Activated effector memory CD4-positive, alpha-beta T cell treated with anti-CD3 and anti-CD28 coated beads, Interleukin-2, amount 50 U/mL, for 16 hours (primary cell): Measurements from ENCODE around the gene CCDC66.

Experiments
- DNase-seq: peaks from one replicate; pipeline ENCODE4 v3.0.0-alpha.2; 2020

The CCDC66 gene

GRCh38 chr3:56622381-56622780 is 65.4 kb downstream of the CCDC66 start:
- DNase-seq, result no peak

DNA sequence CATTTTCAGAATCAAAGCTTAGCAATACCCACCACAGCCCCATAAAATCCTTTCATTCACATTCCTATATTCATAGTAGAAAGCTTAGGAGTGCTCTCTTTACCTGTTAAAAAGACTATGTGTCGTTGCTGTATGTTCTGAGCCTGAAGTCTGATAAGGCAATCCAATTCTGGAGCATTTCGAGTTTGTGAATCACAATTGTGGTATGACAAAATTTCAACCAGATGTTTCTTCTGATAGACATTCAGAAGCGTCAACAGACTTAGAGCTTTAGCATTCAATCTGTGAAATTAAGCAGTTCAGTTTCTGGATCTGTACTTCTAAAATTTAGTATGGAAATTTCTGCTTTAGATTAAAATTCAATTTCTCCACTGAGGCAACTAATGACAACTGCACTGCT is 67.8 kb downstream of the CCDC66 start:
- no peak for DNase-seq

GRCh38 chr3:56629047-56629446 is 72.1 kb downstream of the CCDC66 start:
- no peak for DNase-seq

- no peak for DNase-seq
Measured at GRCh38 chr3:56629451-56629850, 72.5 kb downstream of the CCDC66 start.

DNA sequence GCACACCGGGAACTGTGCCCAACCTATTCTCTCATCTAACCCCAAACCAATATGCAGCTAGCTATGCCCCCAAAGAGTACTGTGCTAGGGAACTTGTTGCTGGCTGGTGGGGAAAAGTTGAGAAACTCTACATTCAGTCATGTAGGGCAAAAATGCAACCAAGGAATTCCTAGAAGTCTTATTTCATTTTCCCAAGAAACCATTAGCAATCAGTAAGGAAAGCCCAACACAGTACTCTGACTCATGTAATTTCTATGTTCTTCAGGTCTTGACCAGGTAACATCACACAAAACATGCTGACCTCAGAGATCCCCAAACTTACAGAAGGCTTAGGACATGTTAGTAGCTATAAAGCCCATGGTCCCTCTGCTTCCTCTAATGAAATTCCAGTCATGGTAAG is 74.0 kb downstream of the CCDC66 start:
- no peak for DNase-seq

GRCh38 chr3:56633181-56633580 is 76.2 kb downstream of the CCDC66 start:
- no peak for DNase-seq

- no peak for DNase-seq
Measured at GRCh38 chr3:56633602-56634535, 76.9 kb downstream of the CCDC66 start.

DNA sequence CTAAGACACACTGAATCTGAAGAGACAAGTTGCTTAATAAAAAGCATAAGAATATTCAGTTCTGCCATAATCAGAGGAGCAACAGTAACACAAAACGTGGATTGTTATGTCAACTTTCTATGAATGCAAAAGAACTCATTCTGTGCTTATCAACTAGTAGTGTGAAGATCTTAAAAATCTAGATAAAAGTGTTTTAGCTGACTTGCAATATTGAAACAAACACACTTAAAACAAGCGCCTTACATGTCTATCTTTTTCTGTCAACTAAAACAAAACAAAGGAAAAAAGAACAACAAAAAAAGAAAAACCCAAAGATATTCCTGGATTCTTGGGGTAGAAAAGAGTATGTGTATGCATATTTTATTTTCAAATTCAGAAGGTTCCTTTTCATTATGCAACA is 88.4 kb downstream of the CCDC66 start:
- no peak for DNase-seq

GRCh38 chr3:56654460-56654859 is 97.5 kb downstream of the CCDC66 start:
- no peak for DNase-seq

DNA sequence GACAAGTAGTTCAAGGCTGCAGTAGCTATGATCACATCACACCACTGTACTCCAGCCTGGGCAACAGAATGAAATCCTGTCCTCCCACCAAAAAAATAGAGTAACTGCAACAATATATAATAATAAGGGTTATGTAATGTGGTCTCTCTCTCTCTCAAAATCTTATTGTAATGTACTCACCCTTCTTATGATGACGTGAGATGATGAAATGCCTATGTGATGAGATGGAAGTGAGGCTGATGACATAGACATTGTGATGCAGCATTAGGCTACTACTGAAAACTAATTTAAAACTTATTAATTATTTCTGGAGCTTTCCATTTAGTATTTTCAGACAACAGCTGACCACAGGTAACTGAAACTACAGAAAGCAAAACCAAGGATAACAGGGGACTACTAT is 98.7 kb downstream of the CCDC66 start:
- no peak for DNase-seq

DNA sequence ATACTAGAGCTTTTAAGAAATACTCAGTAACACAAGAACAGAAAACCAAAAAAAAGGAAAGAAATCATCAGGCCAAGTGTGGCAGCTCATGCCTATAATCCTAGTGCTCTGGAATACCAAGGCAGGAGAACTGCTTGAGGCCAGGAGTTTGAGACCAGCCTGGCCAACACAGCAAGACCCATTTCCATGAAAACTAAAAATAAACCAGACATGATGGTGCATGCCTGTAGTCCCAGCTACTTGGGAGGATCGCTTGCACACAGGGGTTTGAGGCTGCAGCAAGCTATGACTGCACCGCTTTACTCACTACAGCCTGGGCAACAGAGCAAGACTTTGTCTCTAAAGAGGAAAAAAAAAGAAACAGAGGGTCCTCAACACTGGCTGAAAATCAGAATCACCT is 107.8 kb downstream of the CCDC66 start:
- no peak for DNase-seq

- DNase-seq, result no peak
Measured at GRCh38 chr3:56667973-56668579, 111.1 kb downstream of the CCDC66 start.
